NCI-H446 treated with DMSO at 0.1 percent for 48 hours (cell line): ENCODE data around the gene FBXL17.
"Not testable (repeated sequence)": the region's sequence is repeated elsewhere in the genome, so short reads cannot be mapped to it uniquely, and the experiment has no call there.

Experiments used
- DNase-seq: peaks from one replicate; lab custom pipeline; 2025; lab: John Stamatoyannopoulos, UW

The FBXL17 gene

GRCh38 chr5:108311682-108312081, 70.2 kb downstream of the FBXL17 start:
- DNase-seq: no peak

GRCh38 chr5:108303611-108304010, 78.3 kb downstream of the FBXL17 start:
- no peak for DNase-seq

- DNase-seq: no peak
Measured at GRCh38 chr5:108303086-108303485, 78.8 kb downstream of the FBXL17 start.

GRCh38 chr5:108297042-108297601, 84.8 kb downstream of the FBXL17 start:
- DNase-seq: no peak

GRCh38 chr5:108295578-108296368, 86.1 kb downstream of the FBXL17 start:
- no peak for DNase-seq

GRCh38 chr5:108280960-108281569, 100.8 kb downstream of the FBXL17 start:
- no peak for DNase-seq

- DNase-seq: no peak
Measured at GRCh38 chr5:108280248-108280647, 101.7 kb downstream of the FBXL17 start.

- DNase-seq: no peak
Measured at GRCh38 chr5:108278285-108279240, 103.3 kb downstream of the FBXL17 start.

GRCh38 chr5:108276187-108277050, 105.5 kb downstream of the FBXL17 start:
- DNase-seq: no peak

- DNase-seq: not testable (repeated sequence)
Measured at GRCh38 chr5:108274080-108274479, 107.8 kb downstream of the FBXL17 start.

- no peak for DNase-seq
Measured at GRCh38 chr5:108271127-108271526, 110.8 kb downstream of the FBXL17 start.

- DNase-seq: no peak
Measured at GRCh38 chr5:108266242-108266641, 115.7 kb downstream of the FBXL17 start.

- DNase-seq: no peak
Measured at GRCh38 chr5:108264533-108264932, 117.4 kb downstream of the FBXL17 start.

- no peak for DNase-seq
Measured at GRCh38 chr5:108263338-108263737, 118.6 kb downstream of the FBXL17 start.

- no peak for DNase-seq
Measured at GRCh38 chr5:108260858-108261170, 121.1 kb downstream of the FBXL17 start.

GRCh38 chr5:108260117-108260857, 121.6 kb downstream of the FBXL17 start:
- peak; percentile 54 for DNase-seq

GRCh38 chr5:108259306-108259705, 122.6 kb downstream of the FBXL17 start:
- DNase-seq: no peak

GRCh38 chr5:108257996-108258395, 123.9 kb downstream of the FBXL17 start:
- DNase-seq: no peak

GRCh38 chr5:108255468-108255867, 126.4 kb downstream of the FBXL17 start:
- DNase-seq: no peak

GRCh38 chr5:108251350-108251749, 130.5 kb downstream of the FBXL17 start:
- DNase-seq: no peak
